IMR-90 (cell line): ENCODE results near the gene DGKG. TPM values are rescaled to one million over a fixed set of nuclear protein-coding genes. Genes with fewer than 3 reads are reported as not detected.

Experiments
- ATAC-seq: fragments of 200-7000 bp; cut with Tn5 transposase; 2 replicates; pipeline ENCODE4 v1.9.1; 2020; ENCODE audit warnings: low read depth, mild to moderate bottlenecking, moderate library complexity
- BruUV-seq: library from RNA; stranded (reverse); fragments of 400-500 nt; replicated peaks from 2 replicates; lab custom pipeline; 2021; lab: Mats Ljungman, UMichigan
- CTCF ChIA-PET: fragments of 300-600 bp; formaldehyde crosslinking; extraction: SDS; loops from one replicate; lab custom pipeline; 2021; ENCODE audit warnings: antibody characterized with exemption; lab: Yijun Ruan, JAX
- POLR2A ChIA-PET: fragments of 300-600 bp; sonication (Branson Sonifier 250); formaldehyde crosslinking; loops from one replicate; lab custom pipeline; 2022; ENCODE audit warnings: antibody characterized with exemption; ENCODE audit not compliant: unreplicated experiment; lab: Charles Lee
- DNase-seq: peaks from one replicate; pipeline ENCODE4 v3.0.0; 2013
- H2AFZ ChIP-seq: replicated peaks from 2 replicates; pipeline ENCODE3; 2013; ENCODE audit warnings: low read length, mild to moderate bottlenecking; ENCODE audit not compliant: poor library complexity
- H2AK5ac ChIP-seq: 2 replicates; pipeline ENCODE4 v1.6.1; 2013; ENCODE audit warnings: low read depth, low read length, inconsistent platforms
- H2AK9ac ChIP-seq: replicated peaks from 2 replicates; pipeline ENCODE3; 2013; ENCODE audit warnings: mild to moderate bottlenecking, low read depth, low read length, moderate library complexity; ENCODE audit not compliant: poor library complexity
- H2BK120ac ChIP-seq: 2 replicates; pipeline ENCODE4 v1.6.1; 2013; ENCODE audit warnings: low read depth, low read length, inconsistent platforms
- H2BK15ac ChIP-seq: 3 replicates; pipeline ENCODE4 v1.6.1; 2013; ENCODE audit warnings: low read depth, low read length, inconsistent platforms
- H2BK20ac ChIP-seq: 2 replicates; pipeline ENCODE4 v1.6.1; 2013; ENCODE audit warnings: low read depth, mild to moderate bottlenecking, inconsistent platforms, low read length, moderate library complexity
- H2BK5ac ChIP-seq: 2 replicates; pipeline ENCODE4 v1.6.1; 2013; ENCODE audit warnings: mild to moderate bottlenecking, low read depth, low read length, inconsistent platforms; ENCODE audit not compliant: poor library complexity, severe bottlenecking
- H3K14ac ChIP-seq: replicated peaks from 2 replicates; pipeline ENCODE4 v1.6.1; 2013; ENCODE audit warnings: low read depth, low read length, inconsistent platforms
- H3K18ac ChIP-seq: 2 replicates; pipeline ENCODE4 v1.6.1; 2013; ENCODE audit warnings: low read depth, low read length, control low read depth
- H3K23ac ChIP-seq: 2 replicates; pipeline ENCODE4 v1.6.1; 2013; ENCODE audit warnings: low read depth, low read length, inconsistent platforms
- H3K27ac ChIP-seq: 2 replicates; pipeline ENCODE4 v1.5.1; 2013; ENCODE audit warnings: mild to moderate bottlenecking, control low read depth, low read length; ENCODE audit not compliant: insufficient read depth
- H3K27me3 ChIP-seq: 2 replicates; pipeline ENCODE4 v1.6.1; 2013; ENCODE audit warnings: low read length; ENCODE audit not compliant: control insufficient read depth, insufficient read depth
- H3K36me3 ChIP-seq: 2 replicates; pipeline ENCODE4 v1.6.1; 2013; ENCODE audit warnings: low read length, mixed read lengths; ENCODE audit not compliant: control insufficient read depth, insufficient read depth
- H3K4ac ChIP-seq: 2 replicates; pipeline ENCODE4 v1.6.1; 2013; ENCODE audit warnings: low read depth, low read length, inconsistent platforms
- H3K4me1 ChIP-seq: 2 replicates; pipeline ENCODE4 v1.6.1; 2013; ENCODE audit warnings: low read length, mixed read lengths; ENCODE audit not compliant: control insufficient read depth, insufficient read depth
- H3K4me2 ChIP-seq: 2 replicates; pipeline ENCODE4 v1.6.1; 2013; ENCODE audit warnings: low read depth, mild to moderate bottlenecking, control low read depth, low read length, moderate library complexity
- H3K4me3 ChIP-seq: 2 replicates; pipeline ENCODE4 v1.5.1; 2013; ENCODE audit warnings: low read depth, mild to moderate bottlenecking, control low read depth, low read length, moderate library complexity; ENCODE audit not compliant: insufficient read depth
- H3K56ac ChIP-seq: 2 replicates; pipeline ENCODE4 v1.6.1; 2013; ENCODE audit warnings: low read length, inconsistent platforms; ENCODE audit not compliant: insufficient read depth; ENCODE audit errors: extremely low read depth
- H3K79me1 ChIP-seq, 2 experiments: 2 replicates each; pipeline ENCODE4 v1.6.1; 2013; ENCODE audit warnings: low read length in 2 of 2, inconsistent platforms in 1 of 2, low read depth in 1 of 2
- H3K9ac ChIP-seq: 2 replicates; pipeline ENCODE4 v1.6.1; 2013; ENCODE audit warnings: low read depth, low read length, control low read depth
- H3K9me1 ChIP-seq: 2 replicates; pipeline ENCODE4 v1.6.1; 2013; ENCODE audit warnings: low read length, inconsistent platforms; ENCODE audit not compliant: insufficient read depth
- H3K9me3 ChIP-seq: 2 replicates; pipeline ENCODE4 v1.6.1; 2013; ENCODE audit warnings: low read length; ENCODE audit not compliant: control insufficient read depth, insufficient read depth
- H4K20me1 ChIP-seq: 2 replicates; pipeline ENCODE4 v1.6.1; 2013; ENCODE audit warnings: low read length, inconsistent platforms; ENCODE audit not compliant: insufficient read depth
- H4K5ac ChIP-seq: 2 replicates; pipeline ENCODE4 v1.6.1; 2013; ENCODE audit warnings: mild to moderate bottlenecking, low read depth, low read length, control low read depth
- H4K8ac ChIP-seq, 2 experiments: 2 replicates each; pipeline ENCODE4 v1.6.1; 2013; ENCODE audit warnings: low read depth in 2 of 2, low read length in 2 of 2, control low read depth in 1 of 2, inconsistent platforms in 1 of 2
- H4K91ac ChIP-seq: 2 replicates; pipeline ENCODE4 v1.6.1; 2013; ENCODE audit warnings: low read depth, low read length, inconsistent platforms; ENCODE audit not compliant: insufficient read depth
- USF2 ChIP-seq: fragments of 150-350 bp; IDR thresholded peaks from 2 replicates; pipeline ENCODE4 v1.6.1; 2017; ENCODE audit warnings: mild to moderate bottlenecking, antibody characterized with exemption, low read length, low read depth
- WGBS, 2 experiments: methylation state at CpG; one replicate each; pipeline versions ENCODE4 v1.1.5 to v1.1.7; 2013; ENCODE audit warnings: missing lambda C conversion rate in 2 of 2; ENCODE audit not compliant: insufficient read length in 1 of 2; ENCODE audit errors: extremely low coverage in 2 of 2; 5-methylcytosine and 5-hydroxymethylcytosine counted together
- dilution Hi-C: fragments of 300-500 bp; cut with HindIII; formaldehyde crosslinking; loops from one replicate; pipeline ENCODE4 v1.14.3; 2018; ENCODE audit warnings: low sequenced_read_pairs; ENCODE audit not compliant: unreplicated experiment
- in situ Hi-C: fragments of 300-500 bp; cut with MboI; formaldehyde crosslinking; loops from 3 replicates; pipeline ENCODE4 v1.14.3; 2019; ENCODE audit warnings: low sequenced_read_pairs, inconsistent platforms, mixed read lengths
- intact Hi-C: fragments of 100-400 bp; cut with micrococcal nuclease; formaldehyde crosslinking; loops from 2 replicates; pipeline ENCODE4 v1.10.0; 2022
- polyA plus RNA-seq, 3 experiments: library from polyadenylated mRNA; depleted of rRNA; stranded (reverse); fragments of >200 nt; gene quantifications; 2 replicates each; pipeline ENCODE4 v1.2.3, GENCODE V29; 2012; ENCODE audit warnings: low replicate concordance in 1 of 3
- total RNA-seq: library from RNA; depleted of rRNA; stranded (reverse); fragments of >200 nt; gene quantifications from 2 replicates; pipeline ENCODE4 v1.2.3, GENCODE V29; 2012

Gene DGKG
- total and polyA plus RNA-seq, 2 of the 4 experiments (the other 2 are of a cell fraction) = 1.2 to 4.1 TPM

- Histone ChIP-seq H4K8ac (no peak overlapping the region), H3K9me1 (no peaks in the 10 kb centered on the region), H3K9me3 (no peaks in the 10 kb centered on the region), H4K91ac (no peak overlapping the region), H3K4me2 (no peak overlapping the region), H4K20me1 (no peaks in the 10 kb centered on the region), H3K27me3 (peaks cover 24% of the 10 kb centered on the region), H2AK9ac (no peak overlapping the region), H3K18ac (no peak overlapping the region), H3K56ac (no peak overlapping the region), H3K79me1 (no peaks in the 10 kb centered on the region), H2BK120ac (no peak overlapping the region), H3K27ac (no peak overlapping the region), H2AK5ac (no peak overlapping the region), H3K4me1 (no peaks in the 10 kb centered on the region), H3K36me3 (no peaks in the 10 kb centered on the region), H3K23ac (no peak overlapping the region), H4K5ac (no peak overlapping the region), H3K14ac (no peak overlapping the region), H2BK20ac (no peak overlapping the region), H3K9ac (no peak overlapping the region), H3K4ac (no peak overlapping the region), H2AFZ (no peak overlapping the region), H3K4me3 (no peak overlapping the region), H2BK5ac (no peak overlapping the region), H2BK15ac (no peak overlapping the region)
- in situ Hi-C loops (no loop called here), dilution Hi-C loops (no loop called here), intact Hi-C loops (no loop called here)
- DNase-seq = no peak
- no peak for TF ChIP-seq USF2
- BruUV-seq = no TSS peak
- CTCF ChIA-PET = no interaction called here
- 33% methylated on average over 1 of the region's 1 CpG; no CpG with 5 or more reads in 1 of the 2 experiments for WGBS, 2 experiments
- ATAC-seq = no peak
- POLR2A ChIA-PET = no interaction called here
Measured at GRCh38 chr3:186143250-186143649, 218.8 kb downstream of the DGKG start.
